ENCODE measurements around the gene LRRC74B. TPM values are rescaled to one million over a fixed set of nuclear protein-coding genes. Genes with fewer than 3 reads are reported as not detected.

Gene LRRC74B
- polyA plus RNA-seq, 1 of the 3 experiments (the other 2 are of a cell fraction), result 0.03 TPM

DNA sequence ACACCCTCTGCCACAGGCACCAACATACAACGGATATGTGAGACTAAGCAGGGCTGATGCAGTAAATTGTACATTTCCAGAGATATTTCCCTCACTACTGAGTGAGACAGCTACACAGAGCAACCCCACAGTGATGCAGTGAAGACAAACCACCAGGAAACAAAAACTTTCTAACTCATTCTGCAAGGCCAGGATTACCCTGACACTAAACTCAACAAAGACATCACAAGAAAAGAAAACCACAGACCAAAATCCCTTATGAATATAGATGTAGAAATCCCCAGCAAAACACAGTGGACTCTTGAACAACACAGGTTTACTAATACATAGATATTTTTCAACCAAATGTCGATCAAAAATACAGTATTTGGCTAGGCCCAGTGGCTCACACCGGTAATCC is 11.9 kb upstream of the LRRC74B start:
- POLR2A ChIA-PET, result no interaction called here
- Histone ChIP-seq H3F3A (replicated peaks; ENCODE audit: insufficient read depth) (peaks cover 11% of the 10 kb centered on the region), H3K79me2 (ENCODE audit: insufficient read depth) (no peaks in the 10 kb centered on the region), H4K20me1 (ENCODE audit: insufficient read depth) (no peaks in the 10 kb centered on the region), H3K9me3 (no peaks in the 10 kb centered on the region), H3K27ac (ENCODE audit: low read depth in 2 of 2, low read length in 1 of 2) (no peak overlapping the region), H3K9me2 (no peaks in the 10 kb centered on the region), H3K9ac (no peak overlapping the region), H3K36me3 (replicated peaks in 1 of 2; ENCODE audit: control insufficient read depth in 1 of 2, insufficient read depth in 2 of 2, low read length in 1 of 2) (no peaks in the 10 kb centered on the region), H3K4me1 (ENCODE audit: control insufficient read depth in 1 of 2, insufficient read depth in 2 of 2, low read depth in 1 of 2, low read length in 1 of 2) (peaks cover 8% of the 10 kb centered on the region in 2 experiments; a peak in 2 of 4 replicates), H3K27me3 (ENCODE audit: insufficient read depth) (no peaks in the 10 kb centered on the region), H3K4me3 (ENCODE audit: low read depth in 2 of 2, low read length in 1 of 2) (no peak overlapping the region), H2AFZ (ENCODE audit: low read depth) (no peak overlapping the region), H3K4me2 (no peak overlapping the region)
- CTCF ChIA-PET, result interaction anchor here (1.0 kb wide), 1 partner anchor 13 kb away, joined by 3 read pairs; no protein-coding TSS in a partner anchor
- TF ChIP-seq, protein P1, sequence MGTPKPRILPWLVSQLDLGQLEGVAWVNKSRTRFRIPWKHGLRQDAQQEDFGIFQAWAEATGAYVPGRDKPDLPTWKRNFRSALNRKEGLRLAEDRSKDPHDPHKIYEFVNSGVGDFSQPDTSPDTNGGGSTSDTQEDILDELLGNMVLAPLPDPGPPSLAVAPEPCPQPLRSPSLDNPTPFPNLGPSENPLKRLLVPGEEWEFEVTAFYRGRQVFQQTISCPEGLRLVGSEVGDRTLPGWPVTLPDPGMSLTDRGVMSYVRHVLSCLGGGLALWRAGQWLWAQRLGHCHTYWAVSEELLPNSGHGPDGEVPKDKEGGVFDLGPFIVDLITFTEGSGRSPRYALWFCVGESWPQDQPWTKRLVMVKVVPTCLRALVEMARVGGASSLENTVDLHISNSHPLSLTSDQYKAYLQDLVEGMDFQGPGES (IDR thresholded peaks at IDR 0.05; ENCODE audit: low read depth, low read length), result no peak
- TF ChIP-seq SMC3 (IDR thresholded peaks at IDR 0.05; ENCODE audit: low read depth, low read length) (no peak), USF1 (IDR thresholded peaks at IDR 0.05; ENCODE audit: borderline replicate concordance, low read depth) (no peak), RCOR1 (IDR thresholded peaks at IDR 0.05; ENCODE audit: low read length) (no peak), GATA2 (CRISPR knock-in tag; IDR thresholded peaks at IDR 0.05) (no peak), ELF1 (IDR thresholded peaks at IDR 0.05) (no peak), MEF2A (IDR thresholded peaks at IDR 0.05; ENCODE audit: borderline replicate concordance, low read depth) (no peak), FOXJ3 (CRISPR knock-in tag; IDR thresholded peaks at IDR 0.05) (no peak), YY1 (IDR thresholded peaks at IDR 0.05; ENCODE audit: low read depth) (no peak), RFX5 (IDR thresholded peaks at IDR 0.05; ENCODE audit: low read length) (no peak)
- TF ChIP-seq, protein P2, sequence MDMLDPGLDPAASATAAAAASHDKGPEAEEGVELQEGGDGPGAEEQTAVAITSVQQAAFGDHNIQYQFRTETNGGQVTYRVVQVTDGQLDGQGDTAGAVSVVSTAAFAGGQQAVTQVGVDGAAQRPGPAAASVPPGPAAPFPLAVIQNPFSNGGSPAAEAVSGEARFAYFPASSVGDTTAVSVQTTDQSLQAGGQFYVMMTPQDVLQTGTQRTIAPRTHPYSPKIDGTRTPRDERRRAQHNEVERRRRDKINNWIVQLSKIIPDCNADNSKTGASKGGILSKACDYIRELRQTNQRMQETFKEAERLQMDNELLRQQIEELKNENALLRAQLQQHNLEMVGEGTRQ (IDR thresholded peaks at IDR 0.05; ENCODE audit: borderline replicate concordance, low read depth, low read length), result no peak
- WGBS (ENCODE audit: low lambda C conversion rate), result 76% methylated on average over 3 of the region's 3 CpGs
- DNase-seq, result no peak

GRCh38 chr22:21034989-21035388 is 10.8 kb upstream of the LRRC74B start:
- POLR2A ChIA-PET, result no interaction called here
- H3F3A ChIP-seq (replicated peaks; ENCODE audit: insufficient read depth), result peaks cover 11% of the 10 kb centered on the region
- no peaks in the 10 kb centered on the region for H3K36me3 ChIP-seq (replicated peaks in 1 of 2; ENCODE audit: control insufficient read depth in 1 of 2, insufficient read depth in 2 of 2, low read length in 1 of 2)
- CTCF ChIA-PET, result no interaction called here
- no peaks in the 10 kb centered on the region for H4K20me1 ChIP-seq (ENCODE audit: insufficient read depth)
- peaks cover 3 to 8% of the 10 kb centered on the region in 2 experiments; a peak in 2 of 4 replicates for H3K4me1 ChIP-seq (ENCODE audit: control insufficient read depth in 1 of 2, insufficient read depth in 2 of 2, low read depth in 1 of 2, low read length in 1 of 2)
- no peaks in the 10 kb centered on the region for H3K27me3 ChIP-seq (ENCODE audit: insufficient read depth)
- H3K9me2 ChIP-seq, result no peaks in the 10 kb centered on the region
- H3K4me2 ChIP-seq, result no peak overlapping the region
- no peak overlapping the region for H3K27ac ChIP-seq (ENCODE audit: low read depth in 2 of 2, low read length in 1 of 2)
- no peak for DNase-seq
- H3K79me2 ChIP-seq (ENCODE audit: insufficient read depth), result no peaks in the 10 kb centered on the region
- 90% methylated on average over 3 of the region's 3 CpGs for WGBS (ENCODE audit: low lambda C conversion rate)
- H3K9me3 ChIP-seq, result no peaks in the 10 kb centered on the region
- H3K9ac ChIP-seq, result no peak overlapping the region
- H2AFZ ChIP-seq (ENCODE audit: low read depth), result no peak overlapping the region
- H3K4me3 ChIP-seq (ENCODE audit: low read depth in 2 of 2, low read length in 1 of 2), result no peak overlapping the region
- TF ChIP-seq SMC3 (IDR thresholded peaks at IDR 0.05; ENCODE audit: low read depth, low read length), result no peak
- TF ChIP-seq EZH2phosphoT487 (IDR thresholded peaks at IDR 0.05; ENCODE audit: borderline replicate concordance, low read depth), result no peak
- no peak for TF ChIP-seq GATA2 (CRISPR knock-in tag; IDR thresholded peaks at IDR 0.05)
- TF ChIP-seq, protein P1 (IDR thresholded peaks at IDR 0.05; ENCODE audit: low read depth, low read length), result no peak
- TF ChIP-seq FOXM1 (IDR thresholded peaks at IDR 0.05; ENCODE audit: low read depth), result no peak
- TF ChIP-seq CTCF (IDR thresholded peaks at IDR 0.05), result no peak
- TF ChIP-seq USF1 (IDR thresholded peaks at IDR 0.05; ENCODE audit: borderline replicate concordance, low read depth), result no peak
- no peak for TF ChIP-seq TEAD4 (IDR thresholded peaks at IDR 0.05; ENCODE audit: borderline replicate concordance, insufficient read depth)
- no peak for TF ChIP-seq NFIC (IDR thresholded peaks at IDR 0.05; ENCODE audit: borderline replicate concordance)
- TF ChIP-seq RFX5 (IDR thresholded peaks at IDR 0.05; ENCODE audit: low read length), result no peak
- no peak for TF ChIP-seq MEF2A (IDR thresholded peaks at IDR 0.05; ENCODE audit: borderline replicate concordance, low read depth)
- TF ChIP-seq FOSL2 (IDR thresholded peaks at IDR 0.05; ENCODE audit: borderline replicate concordance, low read depth), result no peak
- TF ChIP-seq, protein P3, sequence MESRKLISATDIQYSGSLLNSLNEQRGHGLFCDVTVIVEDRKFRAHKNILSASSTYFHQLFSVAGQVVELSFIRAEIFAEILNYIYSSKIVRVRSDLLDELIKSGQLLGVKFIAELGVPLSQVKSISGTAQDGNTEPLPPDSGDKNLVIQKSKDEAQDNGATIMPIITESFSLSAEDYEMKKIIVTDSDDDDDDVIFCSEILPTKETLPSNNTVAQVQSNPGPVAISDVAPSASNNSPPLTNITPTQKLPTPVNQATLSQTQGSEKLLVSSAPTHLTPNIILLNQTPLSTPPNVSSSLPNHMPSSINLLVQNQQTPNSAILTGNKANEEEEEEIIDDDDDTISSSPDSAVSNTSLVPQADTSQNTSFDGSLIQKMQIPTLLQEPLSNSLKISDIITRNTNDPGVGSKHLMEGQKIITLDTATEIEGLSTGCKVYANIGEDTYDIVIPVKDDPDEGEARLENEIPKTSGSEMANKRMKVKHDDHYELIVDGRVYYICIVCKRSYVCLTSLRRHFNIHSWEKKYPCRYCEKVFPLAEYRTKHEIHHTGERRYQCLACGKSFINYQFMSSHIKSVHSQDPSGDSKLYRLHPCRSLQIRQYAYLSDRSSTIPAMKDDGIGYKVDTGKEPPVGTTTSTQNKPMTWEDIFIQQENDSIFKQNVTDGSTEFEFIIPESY (IDR thresholded peaks at IDR 0.05; ENCODE audit: borderline replicate concordance, low read depth), result no peak

Data from SK-N-SH (cell line).